Measurements from ENCODE around the gene TRMT6.

GRCh38 chr20:5949943-5950270, 426 bp downstream of the TRMT6 start:
- no peak for TF ChIP-seq CTCF (conservative IDR thresholded peaks at IDR 0.05 in 1 of 2, IDR thresholded peaks at IDR 0.05 in 1 of 2; ENCODE audit: low read depth in 1 of 2, low read length in 2 of 2)
- TF ChIP-seq EZH2 (IDR thresholded peaks at IDR 0.05; ENCODE audit: low read length, missing control alignments): no peak

All from fibroblast of lung (primary cell).